ENCODE results near the gene TCF25.

DNA sequence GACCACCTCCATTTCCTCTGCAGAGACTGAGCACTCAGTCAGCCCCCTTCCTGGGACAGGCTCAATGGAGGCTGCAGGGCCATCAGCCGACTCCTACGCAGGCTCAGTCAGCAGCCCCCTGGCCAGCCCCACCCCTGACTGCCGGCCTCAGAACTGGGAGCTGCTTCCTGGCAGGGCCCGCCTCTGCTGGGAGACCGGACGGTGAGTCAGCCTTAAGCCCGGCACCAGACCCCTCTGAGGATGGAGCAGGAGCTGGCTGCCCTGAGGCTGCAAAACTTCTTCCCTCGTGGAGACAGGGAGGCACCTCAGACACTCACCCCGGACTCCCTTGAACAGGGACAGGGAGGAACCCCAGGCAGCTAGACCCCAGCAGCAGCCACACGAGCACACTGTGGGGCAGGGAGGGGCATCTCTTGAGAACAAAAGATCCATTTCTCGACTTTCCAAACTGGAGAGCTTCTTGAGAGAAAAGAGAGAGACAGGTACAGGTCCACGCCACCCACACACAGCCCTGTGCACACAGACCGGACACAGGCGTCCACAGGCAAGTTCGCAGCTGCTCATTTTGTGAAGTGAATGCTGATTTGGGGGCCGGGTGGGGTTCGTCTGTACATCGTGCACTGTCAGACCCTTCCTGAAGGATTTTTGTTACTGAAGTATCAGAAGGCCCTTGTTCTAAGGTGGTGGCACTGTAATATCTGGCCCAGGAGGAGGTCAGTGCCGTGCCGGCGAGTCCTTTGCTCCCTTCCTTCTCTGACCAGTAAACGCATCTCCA lies 48.5 kb downstream of the TCF25 start:
- TF ChIP-seq, protein P1, sequence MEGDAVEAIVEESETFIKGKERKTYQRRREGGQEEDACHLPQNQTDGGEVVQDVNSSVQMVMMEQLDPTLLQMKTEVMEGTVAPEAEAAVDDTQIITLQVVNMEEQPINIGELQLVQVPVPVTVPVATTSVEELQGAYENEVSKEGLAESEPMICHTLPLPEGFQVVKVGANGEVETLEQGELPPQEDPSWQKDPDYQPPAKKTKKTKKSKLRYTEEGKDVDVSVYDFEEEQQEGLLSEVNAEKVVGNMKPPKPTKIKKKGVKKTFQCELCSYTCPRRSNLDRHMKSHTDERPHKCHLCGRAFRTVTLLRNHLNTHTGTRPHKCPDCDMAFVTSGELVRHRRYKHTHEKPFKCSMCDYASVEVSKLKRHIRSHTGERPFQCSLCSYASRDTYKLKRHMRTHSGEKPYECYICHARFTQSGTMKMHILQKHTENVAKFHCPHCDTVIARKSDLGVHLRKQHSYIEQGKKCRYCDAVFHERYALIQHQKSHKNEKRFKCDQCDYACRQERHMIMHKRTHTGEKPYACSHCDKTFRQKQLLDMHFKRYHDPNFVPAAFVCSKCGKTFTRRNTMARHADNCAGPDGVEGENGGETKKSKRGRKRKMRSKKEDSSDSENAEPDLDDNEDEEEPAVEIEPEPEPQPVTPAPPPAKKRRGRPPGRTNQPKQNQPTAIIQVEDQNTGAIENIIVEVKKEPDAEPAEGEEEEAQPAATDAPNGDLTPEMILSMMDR (IDR thresholded peaks at IDR 0.05) = no peak
- TF ChIP-seq POLR2A (IDR thresholded peaks at IDR 0.05) = peak in 1 of 2 donors; percentile 14

All from thyroid gland (tissue), 4 donors.